Measurements from ENCODE around the gene CDK6. TPM values are rescaled to one million over a fixed set of nuclear protein-coding genes. Genes with fewer than 3 reads are reported as not detected.

The CDK6 gene
- total and polyA plus RNA-seq, 2 of the 8 experiments (the other 6 are each of a cell fraction or from before 2014, with no cell fraction given): 5.9 to 18.9 TPM

- no peak overlapping the region for H3K56ac ChIP-seq (replicated peaks; ENCODE audit: insufficient read length, low read depth, low read length)
- FAIRE-seq: peak; percentile 85
These were observed 44.1 kb upstream of the CDK6 start for GRCh38 chr7:92880212-92881090.

More at GRCh38 chr7:92880212-92881090, 44.1 kb upstream of the CDK6 start:
- Histone ChIP-seq H3K14ac (ENCODE audit: insufficient read length) (no peak overlapping the region), H3K27ac (ENCODE audit: low read depth, low read length) (no peak overlapping the region), H3K4me1 (replicated peaks in 1 of 4; ENCODE audit: control insufficient read depth in 3 of 4, insufficient read depth in 4 of 4, low read length in 3 of 4) (no peaks in the 10 kb centered on the region), H2BK20ac (ENCODE audit: low read length) (no peak overlapping the region), H4K91ac (replicated peaks; ENCODE audit: insufficient read length, low read length) (no peak overlapping the region), H3K79me1 (ENCODE audit: low read depth, low read length) (no peaks in the 10 kb centered on the region), H2AFZ (ENCODE audit: low read length) (no peak overlapping the region), H3K23me2 (ENCODE audit: low read depth, low read length) (no peaks in the 10 kb centered on the region), H4K20me1 (replicated peaks in 1 of 2; ENCODE audit: control insufficient read depth in 1 of 2, insufficient read depth in 2 of 2, low read length in 2 of 2) (no peaks in the 10 kb centered on the region), H3K9me3 (ENCODE audit: insufficient read depth in 2 of 2, low read depth in 1 of 2, low read length in 1 of 2) (no peaks in the 10 kb centered on the region), H4K5ac (ENCODE audit: insufficient read length, low read depth, low read length) (no peak overlapping the region), H3K27me3 (replicated peaks in 1 of 4; ENCODE audit: control insufficient read depth in 3 of 4, extremely low read depth in 1 of 4, insufficient read depth in 3 of 4, low read length in 3 of 4) (no peaks in the 10 kb centered on the region), H3K18ac (ENCODE audit: extremely low read depth, low read length) (no peak overlapping the region), H2AK5ac (ENCODE audit: low read depth, low read length) (no peak overlapping the region), H2BK5ac (ENCODE audit: low read depth, low read length) (no peak overlapping the region), H3K4me2 (ENCODE audit: insufficient read depth in 1 of 2, low read depth in 2 of 2, low read length in 2 of 2) (no peak overlapping the region), H3K79me2 (ENCODE audit: control insufficient read depth in 1 of 2, insufficient read depth in 2 of 2, low read length in 2 of 2) (no peaks in the 10 kb centered on the region), H4K8ac (ENCODE audit: extremely low read depth, insufficient read depth, low read length) (no peak overlapping the region; the same call in 1 of the 2 replicates), H2BK12ac (ENCODE audit: low read depth, low read length) (no peak overlapping the region), H3K36me3 (ENCODE audit: control insufficient read depth in 2 of 4, insufficient read depth in 4 of 4, low read length in 3 of 4) (no peaks in the 10 kb centered on the region), H3K9ac (replicated peaks in 1 of 4; ENCODE audit: extremely low read depth in 1 of 4, low read depth in 3 of 4, low read length in 3 of 4) (no peak overlapping the region), H3K4me3 (ENCODE audit: extremely low read depth in 1 of 4, insufficient read depth in 2 of 4, low read depth in 3 of 4, low read length in 4 of 4) (no peak overlapping the region), H2BK120ac (replicated peaks; ENCODE audit: low read depth, low read length) (no peak overlapping the region), H2BK15ac (ENCODE audit: low read length) (no peak overlapping the region), H3K23ac (ENCODE audit: insufficient read length) (no peak overlapping the region), H3K4ac (replicated peaks; ENCODE audit: insufficient read length, low read depth, low read length) (no peak overlapping the region)
- TF ChIP-seq RAD21 (IDR thresholded peaks at IDR 0.05 in 1 of 2, conservative IDR thresholded peaks at IDR 0.05 in 1 of 2; ENCODE audit: low read depth in 2 of 2, low read length in 2 of 2) (peak; percentile 77 to 78), YY1 (IDR thresholded peaks at IDR 0.05; ENCODE audit: low read depth, low read length) (peak; percentile 22; the same call in 1 of the 2 replicates), TEAD4 (IDR thresholded peaks at IDR 0.05; ENCODE audit: low read depth, low read length) (peak; percentile 78), ZNF274 (IDR thresholded peaks at IDR 0.05; ENCODE audit: borderline replicate concordance, extremely low read depth, low read length) (no peak), SP1 (IDR thresholded peaks at IDR 0.05; ENCODE audit: low read depth, low read length) (no peak), CTCF (IDR thresholded peaks at IDR 0.05; ENCODE audit: control extremely low read depth in 1 of 3, insufficient read depth in 1 of 3, low read depth in 1 of 3, low read length in 3 of 3) (peak; percentile 66 to 84 (median 66))
- 56% methylated on average over 2 of the region's 2 CpGs; no CpG with 5 or more reads in 1 of the 2 experiments for WGBS, 2 experiments (ENCODE audit: extremely low coverage in 1 of 2, insufficient coverage in 1 of 2, insufficient read length in 1 of 2, insufficient replicate concordance in 2 of 2, low coverage in 1 of 2, low lambda C conversion rate in 2 of 2, missing lambda C conversion rate in 1 of 2)
- POLR2A ChIA-PET (ENCODE audit: partially characterized antibody): interaction anchor here (1.3 kb wide), 1 partner anchor 163 kb away, joined by 4 read pairs; no protein-coding TSS in a partner anchor
- CTCF ChIA-PET (ENCODE audit: partially characterized antibody): interaction anchor here (0.6 to 1.8 kb wide), 50 partner anchors 9 to 634 kb away, joined by 3 to 20 read pairs (median 4); no protein-coding TSS in a partner anchor
- peak; percentile 27 to 70 for DNase-seq (ENCODE audit: low read depth in 1 of 2, low spot score in 2 of 2)

All from H1 (cell line).